T-helper 2 cell treated with Interferon-gamma antibody and Interleukin-4, amounts not matched to agents 5 μg/mL and 100 μg/mL, for 36 hours (primary cell): Measurements from ENCODE around the gene FAS.
A peak's percentile ranks its signal among the peaks of the same experiment; 100 is the strongest.

Source experiments
- DNase-seq: peaks from one replicate; pipeline ENCODE4 v3.0.0; 2021; ENCODE audit warnings: low spot score
- H3K27ac Mint-ChIP-seq: one replicate; pipeline ENCODE4 v1.8.0; 2021; ENCODE audit warnings: mild to moderate bottlenecking, mixed read lengths
- H3K27me3 Mint-ChIP-seq: one replicate; pipeline ENCODE4 v1.8.0; 2021; ENCODE audit warnings: low read depth, mixed read lengths
- H3K36me3 Mint-ChIP-seq: one replicate; pipeline ENCODE4 v1.8.0; 2021; ENCODE audit warnings: low read depth, mixed read lengths
- H3K4me1 Mint-ChIP-seq: one replicate; pipeline ENCODE4 v1.8.0; 2021; ENCODE audit warnings: low read depth, mixed read lengths
- H3K4me3 Mint-ChIP-seq: one replicate; pipeline ENCODE4 v1.8.0; 2022; ENCODE audit warnings: mild to moderate bottlenecking, moderate library complexity, mixed read lengths
- H3K9me3 Mint-ChIP-seq: one replicate; pipeline ENCODE4 v1.8.0; 2021; ENCODE audit warnings: mixed read lengths

The FAS gene

GRCh38 chr10:88960802-88961201 lies 29.8 kb upstream of the FAS start:
- H3K27ac Mint-ChIP-seq = no peak overlapping the region
- peaks cover 25% of the 10 kb centered on the region for H3K4me1 Mint-ChIP-seq
- DNase-seq = peak; percentile 10
- no peak overlapping the region for H3K4me3 Mint-ChIP-seq
- H3K27me3 Mint-ChIP-seq = peaks cover 6% of the 10 kb centered on the region
- H3K36me3 Mint-ChIP-seq = peaks cover 3% of the 10 kb centered on the region
- no peaks in the 10 kb centered on the region for H3K9me3 Mint-ChIP-seq

GRCh38 chr10:88961266-88961665 lies 29.3 kb upstream of the FAS start:
- peaks cover 3% of the 10 kb centered on the region for H3K36me3 Mint-ChIP-seq
- H3K27ac Mint-ChIP-seq = no peak overlapping the region
- peaks cover 6% of the 10 kb centered on the region for H3K27me3 Mint-ChIP-seq
- H3K4me3 Mint-ChIP-seq = no peak overlapping the region
- no peaks in the 10 kb centered on the region for H3K9me3 Mint-ChIP-seq
- DNase-seq = no peak
- peaks cover 25% of the 10 kb centered on the region for H3K4me1 Mint-ChIP-seq

GRCh38 chr10:88962336-88962735 lies 28.3 kb upstream of the FAS start:
- Mint-ChIP-seq H3K9me3 (no peaks in the 10 kb centered on the region), H3K4me1 (peaks cover 25% of the 10 kb centered on the region), H3K27ac (peak overlapping the region; percentile 55), H3K36me3 (peaks cover 3% of the 10 kb centered on the region), H3K4me3 (peak overlapping the region; percentile 76), H3K27me3 (peaks cover 6% of the 10 kb centered on the region)
- no peak for DNase-seq

DNA sequence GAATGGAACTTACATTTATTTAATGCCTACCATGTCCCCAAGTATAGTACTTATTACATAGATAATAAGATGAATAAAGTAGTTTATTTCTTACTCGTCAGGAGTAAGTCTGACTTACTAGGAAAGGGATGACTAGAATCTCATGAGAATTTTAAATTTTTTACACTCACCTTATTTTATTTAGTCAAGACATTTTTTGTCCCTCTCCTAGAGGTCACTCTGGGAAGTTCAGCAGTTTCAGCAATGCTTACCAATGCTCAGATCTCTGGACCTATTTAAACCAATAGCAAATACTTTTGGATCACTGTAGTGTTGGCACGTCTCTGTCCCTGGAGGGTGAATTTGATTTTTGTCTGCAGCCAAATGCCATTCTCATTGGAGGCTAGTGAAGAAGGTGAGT lies 27.3 kb upstream of the FAS start:
- H3K4me1 Mint-ChIP-seq = peaks cover 25% of the 10 kb centered on the region
- H3K27me3 Mint-ChIP-seq = peaks cover 6% of the 10 kb centered on the region
- no peak for DNase-seq
- H3K36me3 Mint-ChIP-seq = peaks cover 3% of the 10 kb centered on the region
- H3K4me3 Mint-ChIP-seq = no peak overlapping the region
- H3K9me3 Mint-ChIP-seq = no peaks in the 10 kb centered on the region
- no peak overlapping the region for H3K27ac Mint-ChIP-seq

- Mint-ChIP-seq H3K4me3 (no peak overlapping the region), H3K27me3 (peaks cover 6% of the 10 kb centered on the region), H3K4me1 (peaks cover 25% of the 10 kb centered on the region), H3K27ac (no peak overlapping the region), H3K9me3 (no peaks in the 10 kb centered on the region), H3K36me3 (peaks cover 3% of the 10 kb centered on the region)
- no peak for DNase-seq
These were observed 26.2 kb upstream of the FAS start for GRCh38 chr10:88964360-88964759.

DNA sequence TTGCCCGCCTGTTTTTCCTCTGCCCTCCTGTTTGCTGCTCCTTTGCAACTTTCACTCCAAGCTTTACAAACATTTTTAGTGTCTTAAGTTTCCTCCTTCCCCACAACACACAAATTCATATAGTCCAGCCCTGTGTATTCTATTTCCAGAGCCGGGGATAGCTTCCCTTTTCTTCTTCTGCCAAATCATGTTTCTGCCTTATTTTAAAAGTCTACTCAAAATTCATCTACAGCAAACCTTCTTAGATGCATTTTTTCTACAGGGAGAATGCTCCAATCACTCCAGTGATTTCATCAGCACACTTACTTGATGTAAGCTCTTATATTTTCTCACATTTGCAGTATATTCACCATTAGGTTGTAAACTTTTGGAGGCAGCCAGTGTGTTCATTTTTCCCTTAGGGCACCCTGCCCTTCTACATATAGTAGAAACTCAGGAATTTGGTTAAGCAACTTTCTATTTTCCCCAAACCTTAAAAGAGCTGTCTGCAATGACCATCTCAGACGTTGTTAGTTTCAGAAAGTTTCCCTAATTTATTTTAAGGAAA lies 25.7 kb upstream of the FAS start:
- H3K4me3 Mint-ChIP-seq = no peak overlapping the region
- no peaks in the 10 kb centered on the region for H3K9me3 Mint-ChIP-seq
- no peak for DNase-seq
- peaks cover 3% of the 10 kb centered on the region for H3K36me3 Mint-ChIP-seq
- H3K27ac Mint-ChIP-seq = no peak overlapping the region
- H3K27me3 Mint-ChIP-seq = peaks cover 9% of the 10 kb centered on the region
- H3K4me1 Mint-ChIP-seq = peaks cover 25% of the 10 kb centered on the region

GRCh38 chr10:88966797-88967196 lies 23.8 kb upstream of the FAS start:
- Mint-ChIP-seq H3K36me3 (peaks cover 3% of the 10 kb centered on the region), H3K27me3 (peaks cover 9% of the 10 kb centered on the region), H3K9me3 (no peaks in the 10 kb centered on the region), H3K27ac (no peak overlapping the region), H3K4me3 (no peak overlapping the region), H3K4me1 (peaks cover 11% of the 10 kb centered on the region)
- no peak for DNase-seq

DNA sequence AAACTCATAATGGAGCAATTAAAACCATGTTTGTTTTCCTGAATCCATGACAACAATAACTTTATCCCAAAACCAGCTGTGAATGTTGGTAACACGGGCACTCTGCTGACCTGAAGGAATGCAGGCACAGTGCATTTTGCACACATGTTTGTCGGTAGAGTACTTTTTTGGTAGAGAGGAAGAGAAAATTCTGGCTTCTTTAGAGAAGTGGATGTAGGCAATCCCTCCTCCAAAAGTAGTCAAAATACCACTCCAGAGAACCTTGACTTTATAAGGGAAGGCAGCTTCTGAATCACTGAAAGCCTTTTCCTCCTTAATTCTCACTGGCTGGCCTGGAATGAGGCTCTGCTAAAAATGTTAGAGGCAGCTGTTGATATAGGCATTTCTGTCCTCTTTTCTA lies 22.2 kb upstream of the FAS start:
- Mint-ChIP-seq H3K27ac (no peak overlapping the region), H3K27me3 (peaks cover 7% of the 10 kb centered on the region), H3K4me1 (peaks cover 3% of the 10 kb centered on the region)

GRCh38 chr10:88971221-88972061 lies 19.2 kb upstream of the FAS start:
- DNase-seq = no peak
- Mint-ChIP-seq H3K27me3 (peaks cover 3% of the 10 kb centered on the region), H3K4me1 (peaks cover 19% of the 10 kb centered on the region), H3K4me3 (no peak overlapping the region), H3K9me3 (no peaks in the 10 kb centered on the region), H3K27ac (no peak overlapping the region), H3K36me3 (peaks cover 4% of the 10 kb centered on the region)

More for the DNA sequence above, 22.2 kb upstream of the FAS start:
- Mint-ChIP-seq H3K4me3 (no peak overlapping the region), H3K9me3 (no peaks in the 10 kb centered on the region), H3K36me3 (peaks cover 1% of the 10 kb centered on the region)
- no peak for DNase-seq

DNA sequence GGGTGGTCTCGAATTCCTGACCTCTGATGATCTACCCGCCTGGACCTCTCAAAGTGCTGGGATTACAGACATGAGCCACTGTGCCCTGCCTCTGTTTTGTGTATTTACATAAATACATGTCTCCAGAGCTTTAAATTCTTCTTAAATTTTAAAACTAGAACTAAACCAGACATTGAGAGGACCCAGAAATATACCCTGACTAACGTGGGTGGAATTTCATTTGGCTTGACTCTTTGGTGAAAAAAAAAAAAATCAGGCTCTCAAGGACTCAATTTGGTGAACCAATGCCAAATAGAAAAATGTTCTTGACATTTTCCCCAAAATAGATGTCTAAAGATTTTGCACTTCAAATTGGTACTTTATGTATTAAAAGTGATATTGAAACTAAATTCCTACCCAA lies 16.6 kb upstream of the FAS start:
- Mint-ChIP-seq H3K4me3 (no peak overlapping the region), H3K27ac (no peak overlapping the region), H3K27me3 (peaks cover 3% of the 10 kb centered on the region), H3K9me3 (peaks cover 2% of the 10 kb centered on the region), H3K4me1 (peaks cover 21% of the 10 kb centered on the region), H3K36me3 (peaks cover 7% of the 10 kb centered on the region)
- no peak for DNase-seq

GRCh38 chr10:88974446-88975376 lies 15.9 kb upstream of the FAS start:
- H3K36me3 Mint-ChIP-seq = peaks cover 10% of the 10 kb centered on the region
- peak overlapping the region; percentile 94 for H3K27ac Mint-ChIP-seq
- no peaks in the 10 kb centered on the region for H3K27me3 Mint-ChIP-seq
- peaks cover 2% of the 10 kb centered on the region for H3K9me3 Mint-ChIP-seq
- peaks cover 23% of the 10 kb centered on the region for H3K4me1 Mint-ChIP-seq
- DNase-seq = no peak
- H3K4me3 Mint-ChIP-seq = peak overlapping the region; percentile 89

DNA sequence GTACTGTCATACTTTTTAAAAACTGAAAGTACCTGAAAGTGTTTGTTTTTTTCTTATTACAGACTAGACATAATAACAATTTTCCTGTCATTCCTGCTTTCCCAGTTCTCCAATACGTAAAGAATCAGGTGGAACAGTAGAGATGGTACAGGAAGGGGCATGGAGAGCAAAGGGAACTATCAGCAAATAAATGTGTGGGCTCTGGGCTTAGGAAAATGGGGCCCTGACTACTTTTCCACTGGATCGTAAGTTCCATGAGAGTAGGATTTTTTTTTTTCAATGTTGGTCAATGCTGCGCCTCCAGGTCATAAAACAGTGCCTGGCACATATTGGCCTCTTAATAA lies 15.2 kb upstream of the FAS start:
- H3K9me3 Mint-ChIP-seq = peaks cover 2% of the 10 kb centered on the region
- peaks cover 10% of the 10 kb centered on the region for H3K36me3 Mint-ChIP-seq
- peaks cover 3% of the 10 kb centered on the region for H3K27me3 Mint-ChIP-seq
- no peak for DNase-seq
- peak overlapping the region; percentile 94 for H3K27ac Mint-ChIP-seq
- H3K4me1 Mint-ChIP-seq = peaks cover 23% of the 10 kb centered on the region
- H3K4me3 Mint-ChIP-seq = peak overlapping the region; percentile 89

DNA sequence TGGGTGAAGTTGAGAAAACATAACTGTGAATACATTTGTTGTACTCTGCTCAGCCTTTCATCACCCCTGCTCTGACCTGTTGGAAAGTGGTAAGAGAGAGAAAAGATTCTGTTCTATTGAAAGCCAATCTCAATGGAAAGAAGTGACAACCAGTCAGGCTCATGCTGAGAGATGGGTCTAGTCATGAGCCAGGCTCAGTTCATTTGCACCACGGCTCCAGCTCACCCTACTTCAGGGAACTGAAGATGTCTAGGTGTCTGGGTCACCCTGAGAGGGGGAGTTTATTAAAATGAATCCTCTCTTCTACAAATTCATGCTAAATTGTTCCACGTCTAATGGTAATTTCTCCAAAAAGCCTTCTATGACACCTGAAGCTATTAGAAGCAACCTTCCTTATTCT lies 12.1 kb upstream of the FAS start:
- Mint-ChIP-seq H3K27me3 (peaks cover 3% of the 10 kb centered on the region), H3K27ac (no peak overlapping the region)

DNA sequence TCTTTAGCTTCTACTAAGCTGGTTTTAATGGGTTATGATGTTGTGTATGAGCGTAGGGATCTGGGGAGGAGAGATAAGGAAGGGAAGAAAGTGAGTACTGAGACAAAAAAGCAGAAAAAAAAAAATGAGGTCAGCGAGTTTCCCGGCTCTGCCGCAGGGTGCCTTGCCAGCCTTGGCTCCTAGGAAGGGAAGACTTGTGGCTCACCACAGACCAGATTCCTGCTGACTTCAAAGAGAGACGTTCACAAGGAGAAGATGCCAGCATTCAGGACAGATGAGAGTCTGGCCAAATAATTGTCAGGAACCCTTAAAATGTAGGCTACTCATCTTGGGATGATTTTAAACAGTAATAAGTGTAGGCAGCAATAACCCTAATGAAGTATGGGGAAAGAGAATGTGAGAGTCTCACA lies 11.4 kb upstream of the FAS start:
- DNase-seq = no peak
- Mint-ChIP-seq H3K27ac (no peak overlapping the region), H3K4me3 (no peak overlapping the region), H3K27me3 (peaks cover 3% of the 10 kb centered on the region), H3K9me3 (peaks cover 2% of the 10 kb centered on the region), H3K36me3 (peaks cover 10% of the 10 kb centered on the region), H3K4me1 (peaks cover 26% of the 10 kb centered on the region)

More for the DNA sequence above, 12.1 kb upstream of the FAS start:
- no peak overlapping the region for H3K4me3 Mint-ChIP-seq
- DNase-seq = no peak
- H3K4me1 Mint-ChIP-seq = peaks cover 22% of the 10 kb centered on the region
- peaks cover 2% of the 10 kb centered on the region for H3K9me3 Mint-ChIP-seq
- H3K36me3 Mint-ChIP-seq = peaks cover 7% of the 10 kb centered on the region
